ENCODE data around the gene SYCE1L.
"Not testable (repeated sequence)": the region's sequence is repeated elsewhere in the genome, so short reads cannot be mapped to it uniquely, and the experiment has no call there.

Gene SYCE1L, protein sequence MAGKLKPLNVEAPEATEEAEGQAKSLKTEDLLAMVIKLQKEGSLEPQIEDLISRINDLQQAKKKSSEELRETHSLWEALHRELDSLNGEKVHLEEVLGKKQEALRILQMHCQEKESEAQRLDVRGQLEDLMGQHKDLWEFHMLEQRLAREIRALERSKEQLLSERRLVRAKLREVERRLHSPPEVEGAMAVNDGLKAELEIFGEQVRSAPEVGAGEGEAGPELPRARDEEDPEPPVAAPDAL

DNA sequence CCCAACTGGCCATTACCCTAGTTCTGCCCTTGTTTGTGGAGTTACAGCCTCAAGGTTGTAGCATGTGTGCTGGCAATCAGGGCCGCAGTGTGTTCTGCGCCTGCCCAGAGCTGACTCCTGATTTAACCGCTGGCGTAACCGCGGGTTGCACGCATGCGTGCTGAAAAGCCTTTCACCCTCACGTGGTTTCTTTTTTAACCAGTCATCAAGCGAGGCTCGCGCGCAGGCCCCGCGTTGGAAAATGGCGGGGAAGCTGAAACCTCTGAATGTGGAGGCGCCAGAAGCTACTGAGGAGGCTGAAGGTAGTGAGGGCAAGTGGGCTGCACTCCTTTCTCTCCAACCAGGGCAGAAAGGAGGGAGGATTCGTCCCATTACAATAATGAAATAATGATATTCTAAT lies at the start of gene SYCE1L:
TSS of gene SYCE1L (plus strand) at position 198 of the 400 bp plus-strand sequence. CDS start at position 242, 44 bp downstream.
- in situ Hi-C loops (cut with HindIII; ENCODE audit: low pct_ligation_motif_present, low pct_unique_long_range_greater_than_20kb, low sequenced_read_pairs), result no loop called here
- no peak for DNase-seq

DNA sequence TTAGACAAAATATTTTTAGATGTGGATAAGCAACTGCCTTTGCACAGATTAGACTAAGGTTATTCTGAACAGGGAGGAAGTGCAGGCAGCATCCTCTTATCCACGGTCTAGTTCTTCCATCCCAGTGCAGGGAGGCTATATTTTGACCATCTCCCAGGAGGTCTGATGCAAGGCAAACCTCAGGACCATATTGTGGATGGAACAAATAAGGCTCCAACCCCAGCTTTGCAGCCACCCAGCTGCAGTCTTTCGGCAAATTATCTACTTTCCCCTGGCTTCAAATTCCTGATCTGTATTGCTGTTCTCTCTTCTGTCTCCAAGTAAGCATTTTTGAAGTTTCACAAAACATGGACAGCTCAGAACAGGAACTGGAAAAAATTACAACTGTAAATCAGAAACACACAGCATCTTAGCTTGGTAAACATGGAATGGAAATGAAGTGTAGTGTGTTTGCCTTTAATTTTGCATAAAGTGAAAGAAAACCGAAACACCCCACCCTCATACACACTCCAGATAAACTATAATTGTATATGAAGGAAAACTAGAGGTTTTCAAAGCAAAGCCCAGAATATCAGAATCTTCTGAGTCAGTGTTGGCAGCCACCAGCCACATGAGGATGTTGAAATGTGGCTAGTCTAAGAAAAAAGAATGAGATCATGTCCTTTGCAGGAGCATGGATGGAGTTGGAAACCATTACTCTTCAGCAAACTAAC lies 41.7 kb upstream of the SYCE1L start:
- no peak for DNase-seq
- in situ Hi-C loops (cut with HindIII; ENCODE audit: low pct_ligation_motif_present, low pct_unique_long_range_greater_than_20kb, low sequenced_read_pairs), result no loop called here

DNA sequence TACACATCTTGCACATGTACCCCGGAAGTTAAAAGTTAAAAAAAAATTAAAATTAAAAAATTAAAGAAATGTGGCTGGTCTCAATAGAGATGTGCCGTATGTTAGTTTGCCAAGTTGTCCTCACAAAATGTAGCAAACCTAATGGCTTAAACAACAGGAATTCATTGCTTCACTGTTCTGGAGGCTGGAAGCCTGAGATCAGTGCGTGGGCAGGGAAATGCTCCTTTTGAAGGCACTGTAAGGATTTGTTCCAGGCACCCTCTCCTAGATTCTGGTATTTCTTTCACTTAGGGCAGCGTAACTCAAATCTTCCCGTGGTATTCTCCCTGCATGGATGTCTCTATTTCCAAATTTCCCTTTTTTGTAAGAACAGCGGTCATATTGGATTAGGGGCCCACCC lies 40.9 kb upstream of the SYCE1L start:
- in situ Hi-C loops (cut with HindIII; ENCODE audit: low pct_ligation_motif_present, low pct_unique_long_range_greater_than_20kb, low sequenced_read_pairs), result no loop called here
- no peak for DNase-seq

DNA sequence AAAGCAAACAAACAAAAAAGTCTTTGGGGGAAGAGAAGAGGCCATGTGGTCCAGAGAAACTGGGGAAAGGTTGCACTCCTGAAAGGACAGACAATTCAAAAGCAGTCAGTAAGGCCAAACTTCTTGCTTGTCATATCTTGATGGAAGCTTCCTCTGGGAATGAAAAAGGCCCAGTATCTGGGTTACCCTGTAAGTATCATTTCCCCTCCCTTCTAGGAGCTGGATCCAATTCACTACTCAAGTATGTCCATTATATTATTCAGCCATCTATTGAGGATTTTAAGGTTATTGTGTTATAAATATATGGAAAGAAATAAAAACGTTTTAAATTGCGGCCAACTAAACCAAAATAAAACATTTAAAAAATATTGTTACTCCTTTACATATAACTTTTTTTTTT lies 34.2 kb upstream of the SYCE1L start:
- in situ Hi-C loops (cut with HindIII; ENCODE audit: low pct_ligation_motif_present, low pct_unique_long_range_greater_than_20kb, low sequenced_read_pairs), result no loop called here
- DNase-seq, result no peak

DNA sequence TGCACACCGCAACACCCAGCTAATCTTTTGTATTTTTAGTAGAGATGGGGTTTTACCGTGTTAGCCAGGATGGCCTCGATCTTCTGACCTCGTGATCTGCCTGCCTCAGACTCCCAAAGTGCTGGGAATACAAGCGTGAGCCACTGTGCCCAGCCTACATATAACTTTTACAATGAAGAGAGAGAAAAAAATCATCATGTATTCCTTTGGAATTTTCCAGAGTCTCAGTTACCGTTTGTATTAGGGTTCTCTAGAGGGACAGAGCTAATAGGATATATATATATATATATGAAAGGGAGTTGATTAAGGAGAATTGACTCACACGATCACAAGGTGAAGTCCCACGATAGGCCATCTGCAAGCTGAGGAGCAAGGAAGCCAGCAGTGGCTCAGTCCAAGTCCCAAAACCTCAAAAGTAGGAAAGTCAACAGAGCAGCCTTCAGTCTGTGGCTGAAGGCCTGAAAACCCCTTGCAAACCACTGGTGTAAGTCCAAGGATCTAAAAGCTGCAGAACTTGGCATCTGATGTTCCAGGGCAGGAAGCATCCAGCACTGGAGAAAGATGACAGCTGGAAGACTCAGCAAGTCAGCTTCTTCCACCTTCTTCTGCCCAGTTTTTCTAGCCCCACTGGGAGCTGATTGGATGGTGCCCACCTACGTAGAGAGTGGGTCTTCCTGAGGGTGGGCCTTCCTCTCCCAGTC lies 33.5 kb upstream of the SYCE1L start:
- DNase-seq; in situ Hi-C loops (cut with HindIII; ENCODE audit: low pct_ligation_motif_present, low pct_unique_long_range_greater_than_20kb, low sequenced_read_pairs): not testable (repeated sequence)

DNA sequence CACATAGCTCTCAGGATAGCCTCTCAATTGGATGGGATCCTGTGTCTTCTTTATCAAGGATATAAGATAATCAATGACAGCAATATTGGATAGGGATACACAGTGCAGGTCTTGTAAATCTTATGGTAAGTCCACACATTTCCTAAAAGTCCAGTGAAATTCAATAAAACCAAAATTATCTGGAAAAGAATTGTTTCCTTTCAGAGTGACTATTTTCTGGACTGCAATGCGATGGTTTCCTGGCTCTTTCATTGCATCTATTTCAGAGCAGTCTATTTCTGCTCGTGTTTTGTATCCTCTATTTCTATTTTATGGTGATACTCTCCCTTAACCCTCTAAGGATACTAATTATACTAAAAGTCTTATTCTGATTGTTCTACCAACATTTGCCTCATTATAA lies 32.5 kb upstream of the SYCE1L start:
- no peak for DNase-seq
- in situ Hi-C loops (cut with HindIII; ENCODE audit: low pct_ligation_motif_present, low pct_unique_long_range_greater_than_20kb, low sequenced_read_pairs), result no loop called here

DNA sequence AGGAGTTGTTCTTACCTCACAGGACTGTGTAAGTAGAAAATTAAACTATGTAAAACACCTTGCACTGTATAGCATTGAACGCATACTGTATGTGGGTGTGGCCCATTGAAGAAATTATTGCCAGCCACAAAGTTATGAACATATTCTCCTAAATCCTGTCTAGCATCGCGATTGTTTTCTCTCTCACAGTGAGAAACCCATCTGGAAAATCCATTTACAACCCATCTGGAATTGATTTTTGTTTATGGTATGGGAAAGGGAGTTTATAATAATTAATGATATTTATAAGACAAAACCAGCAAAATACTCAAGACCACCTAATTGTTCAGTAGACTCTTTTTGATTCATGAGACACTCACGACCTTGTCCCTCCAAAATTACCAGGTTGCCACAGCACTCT lies 30.3 kb upstream of the SYCE1L start:
- in situ Hi-C loops (cut with HindIII; ENCODE audit: low pct_ligation_motif_present, low pct_unique_long_range_greater_than_20kb, low sequenced_read_pairs), result no loop called here

DNA sequence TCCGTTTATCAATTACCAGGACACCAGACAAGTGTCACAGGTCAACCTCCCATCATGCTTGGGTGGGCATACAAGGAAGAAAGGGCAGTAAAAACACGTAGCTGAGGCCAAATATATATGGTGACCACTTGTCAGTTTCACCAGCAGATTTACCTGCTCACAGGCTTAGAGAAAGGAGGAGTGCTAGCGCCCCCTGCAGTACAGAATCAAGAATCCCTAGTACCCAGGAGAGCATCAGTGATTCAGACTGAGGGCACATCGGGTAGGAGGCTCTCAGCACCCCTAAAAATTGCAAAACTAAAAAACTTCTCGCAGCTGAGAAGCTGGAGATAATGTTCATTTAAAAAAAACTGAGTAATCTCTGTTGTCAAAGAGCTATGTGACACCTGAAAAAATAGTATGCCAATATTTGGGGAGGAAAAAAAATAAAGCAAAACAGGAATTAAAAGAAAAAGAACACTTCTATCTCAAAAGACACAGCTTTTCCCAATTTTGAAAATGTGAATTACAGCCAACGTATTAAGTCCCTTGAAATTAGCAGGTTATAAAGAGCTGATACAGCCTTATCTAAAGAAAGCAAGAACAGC lies 29.5 kb upstream of the SYCE1L start:
- DNase-seq, result peak; percentile 69
- in situ Hi-C loops (cut with HindIII; ENCODE audit: low pct_ligation_motif_present, low pct_unique_long_range_greater_than_20kb, low sequenced_read_pairs), result no loop called here

More for the DNA sequence above, 30.3 kb upstream of the SYCE1L start:
- no peak for DNase-seq

DNA sequence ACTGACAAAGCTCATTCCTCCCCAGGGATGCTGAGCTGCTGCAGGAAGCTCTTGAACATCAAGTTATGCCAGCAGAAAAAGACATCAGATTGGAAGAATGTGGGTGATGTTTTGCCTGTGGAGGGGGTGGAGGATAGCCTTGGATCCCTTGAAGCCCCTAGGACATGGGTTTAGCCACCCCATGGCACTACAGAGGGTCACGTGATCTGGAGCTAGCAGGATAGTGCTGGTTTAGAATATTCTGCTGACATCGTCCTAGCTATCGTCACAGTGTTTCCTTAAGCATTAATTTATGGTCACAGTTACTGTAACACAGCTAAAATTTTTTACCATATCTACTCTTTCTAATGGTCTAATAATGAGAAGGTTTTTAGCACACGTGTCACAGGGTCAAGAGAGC lies 28.4 kb upstream of the SYCE1L start:
- no peak for DNase-seq
- in situ Hi-C loops (cut with HindIII; ENCODE audit: low pct_ligation_motif_present, low pct_unique_long_range_greater_than_20kb, low sequenced_read_pairs), result no loop called here

DNA sequence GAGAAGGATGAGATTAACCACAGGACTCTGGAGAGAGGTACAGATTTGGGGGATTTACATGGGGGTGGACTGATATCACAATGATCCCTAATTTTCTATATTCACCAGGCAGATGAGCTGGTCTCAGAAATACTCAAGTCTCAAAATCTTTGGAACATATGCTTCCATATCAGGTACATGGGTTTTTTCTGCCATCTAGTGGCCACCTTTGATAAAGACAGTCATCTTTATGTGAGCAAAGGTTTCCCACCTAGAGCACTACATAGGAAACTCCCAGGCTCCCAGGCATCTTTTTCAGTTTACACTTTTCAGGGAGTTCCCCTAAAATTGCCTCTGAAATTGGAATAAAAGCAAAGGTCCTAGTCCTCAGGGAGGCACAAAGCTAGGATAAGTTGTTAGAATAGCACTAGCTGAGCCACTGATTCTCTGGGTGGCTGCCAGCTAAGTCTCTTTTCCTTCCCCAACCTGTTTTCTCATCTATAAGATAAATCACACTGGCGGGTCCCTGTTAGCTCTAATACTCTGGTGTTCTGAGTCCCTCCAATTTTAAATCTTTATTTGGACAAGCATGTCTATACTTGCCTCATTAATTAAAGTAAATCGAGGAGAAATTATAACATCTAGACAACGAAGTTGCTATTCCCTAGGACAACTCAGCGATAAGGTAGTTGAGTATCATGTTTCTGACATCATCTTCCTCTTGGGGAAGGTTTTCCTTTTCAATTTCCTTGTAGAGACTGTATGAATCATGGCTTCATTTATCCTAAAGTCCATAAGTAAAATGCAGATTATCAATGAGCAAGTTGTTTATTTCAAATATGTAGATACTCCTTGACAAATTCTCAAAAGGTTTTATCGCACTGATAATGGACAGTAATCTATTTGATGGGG lies 27.2 kb upstream of the SYCE1L start:
- DNase-seq, result peak; percentile 76
- in situ Hi-C loops (cut with HindIII; ENCODE audit: low pct_ligation_motif_present, low pct_unique_long_range_greater_than_20kb, low sequenced_read_pairs), result no loop called here

DNA sequence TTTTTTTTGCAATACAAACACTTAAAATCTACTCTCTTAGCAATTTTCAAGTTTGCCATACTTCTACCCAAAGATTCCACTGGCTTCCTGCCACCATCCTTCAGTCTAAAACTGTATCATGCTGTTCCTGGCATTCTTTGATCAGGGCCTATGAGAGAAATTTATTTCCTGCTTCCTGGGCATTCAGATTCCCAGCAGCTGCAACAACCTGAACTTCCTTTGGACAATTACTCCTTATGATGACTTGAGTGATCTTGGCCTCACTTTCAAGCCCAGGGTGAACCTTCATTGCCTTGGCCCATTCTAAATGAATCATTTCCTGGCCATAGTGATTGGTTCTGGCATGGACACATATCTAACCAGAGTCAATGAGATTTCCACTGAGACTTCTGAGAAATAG lies 26.3 kb upstream of the SYCE1L start:
- in situ Hi-C loops (cut with HindIII; ENCODE audit: low pct_ligation_motif_present, low pct_unique_long_range_greater_than_20kb, low sequenced_read_pairs), result no loop called here
- DNase-seq, result no peak

DNA sequence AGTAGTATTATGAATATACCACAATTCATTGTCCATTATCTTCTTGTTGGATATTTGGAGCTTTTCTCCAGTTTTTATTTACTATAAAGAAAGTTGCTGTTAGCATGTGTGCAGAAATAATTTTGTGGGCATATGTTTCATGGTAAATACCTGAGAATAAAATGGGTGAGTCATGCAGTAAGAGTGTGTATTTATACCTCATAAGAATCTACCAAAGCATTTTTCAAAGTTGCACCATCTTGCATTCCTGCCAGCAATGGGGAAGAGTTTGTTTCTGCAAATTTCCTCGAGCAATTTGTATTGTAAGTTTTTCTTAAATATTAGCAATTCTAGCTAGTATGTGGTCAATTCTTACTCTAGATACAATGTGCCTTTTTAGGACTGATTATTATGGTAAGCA lies 16.1 kb upstream of the SYCE1L start:
- DNase-seq, result no peak
- in situ Hi-C loops (cut with HindIII; ENCODE audit: low pct_ligation_motif_present, low pct_unique_long_range_greater_than_20kb, low sequenced_read_pairs), result no loop called here

DNA sequence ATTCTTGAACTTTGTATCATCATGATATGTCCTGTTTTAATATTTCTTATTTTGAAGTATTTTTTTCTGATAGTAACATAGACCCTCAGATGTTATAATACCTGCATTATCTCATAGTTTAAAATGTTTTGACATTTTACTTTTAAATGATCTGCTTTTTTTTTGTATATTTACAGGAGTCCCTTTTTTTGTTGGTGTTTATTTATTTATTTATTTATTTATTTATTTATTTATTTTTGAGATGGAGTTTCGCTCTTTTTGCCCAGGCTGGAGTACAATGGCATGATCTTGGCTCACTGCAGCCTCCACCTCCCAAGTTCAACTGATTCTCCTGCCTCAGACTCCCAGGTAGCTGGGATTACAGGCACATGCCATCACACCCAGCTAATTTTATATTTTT lies 12.9 kb upstream of the SYCE1L start:
- DNase-seq; in situ Hi-C loops (cut with HindIII; ENCODE audit: low pct_ligation_motif_present, low pct_unique_long_range_greater_than_20kb, low sequenced_read_pairs): not testable (repeated sequence)

DNA sequence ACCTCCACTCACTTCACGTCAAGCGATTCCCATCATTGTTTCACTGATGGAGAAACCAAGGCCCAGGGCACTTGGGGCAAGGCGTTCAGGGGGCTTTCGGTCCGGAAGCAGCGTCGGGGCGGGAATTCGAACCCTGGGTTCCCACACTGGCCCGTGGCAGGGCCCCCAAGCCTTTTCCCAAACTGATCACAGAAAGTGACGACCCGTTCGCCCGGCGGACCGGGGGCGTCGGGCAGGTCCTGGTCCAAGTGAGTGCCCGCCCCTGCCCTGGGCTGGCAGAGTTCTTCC lies 9.1 kb upstream of the SYCE1L start:
- in situ Hi-C loops (cut with HindIII; ENCODE audit: low pct_ligation_motif_present, low pct_unique_long_range_greater_than_20kb, low sequenced_read_pairs), result no loop called here
- DNase-seq, result no peak

DNA sequence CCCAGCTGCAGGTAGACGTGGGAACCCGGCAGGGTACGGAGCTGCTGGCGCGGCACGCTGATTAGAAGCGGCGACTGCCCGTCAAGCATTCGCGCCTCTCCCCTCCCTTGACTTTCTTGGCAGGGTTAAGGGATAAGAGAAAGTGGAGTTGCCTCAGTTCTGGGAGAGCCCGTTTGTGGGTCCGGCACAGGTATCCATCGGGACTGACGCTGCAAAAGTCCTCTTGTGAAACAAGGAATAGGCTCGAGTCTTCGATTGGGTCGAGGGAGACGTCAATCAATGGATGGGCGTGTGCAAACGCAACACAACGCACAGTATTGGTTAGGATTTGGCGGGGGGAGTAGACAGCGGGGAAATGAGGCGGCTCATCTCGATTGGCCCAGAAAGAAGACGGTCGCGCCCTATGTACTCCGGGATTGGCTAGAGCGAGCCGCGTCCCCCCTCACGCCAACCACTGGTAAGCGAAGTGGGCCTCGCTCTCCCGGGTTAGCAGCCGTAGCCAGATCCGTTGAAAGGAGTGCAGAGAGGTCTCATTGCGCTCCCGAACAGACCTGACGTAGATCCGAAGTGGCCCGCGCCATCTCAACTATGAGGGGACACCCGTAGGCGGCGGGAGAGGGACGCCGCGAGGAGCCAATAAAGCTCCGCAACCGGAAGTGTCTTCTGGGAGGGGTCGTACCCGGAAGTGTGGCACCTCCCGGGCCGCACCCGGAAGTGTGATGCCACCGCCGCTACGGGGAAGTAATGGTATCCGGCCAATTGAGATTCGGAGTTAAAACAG lies 8.5 kb upstream of the SYCE1L start, which contains the start of gene MON1B:
TSS of gene MON1B (plus strand) at position 713 of the 781 bp plus-strand sequence. CDS start 296 bp downstream, outside the sequence.
- in situ Hi-C loops (cut with HindIII; ENCODE audit: low pct_ligation_motif_present, low pct_unique_long_range_greater_than_20kb, low sequenced_read_pairs), result no loop called here
- DNase-seq, result peak; percentile 99

DNA sequence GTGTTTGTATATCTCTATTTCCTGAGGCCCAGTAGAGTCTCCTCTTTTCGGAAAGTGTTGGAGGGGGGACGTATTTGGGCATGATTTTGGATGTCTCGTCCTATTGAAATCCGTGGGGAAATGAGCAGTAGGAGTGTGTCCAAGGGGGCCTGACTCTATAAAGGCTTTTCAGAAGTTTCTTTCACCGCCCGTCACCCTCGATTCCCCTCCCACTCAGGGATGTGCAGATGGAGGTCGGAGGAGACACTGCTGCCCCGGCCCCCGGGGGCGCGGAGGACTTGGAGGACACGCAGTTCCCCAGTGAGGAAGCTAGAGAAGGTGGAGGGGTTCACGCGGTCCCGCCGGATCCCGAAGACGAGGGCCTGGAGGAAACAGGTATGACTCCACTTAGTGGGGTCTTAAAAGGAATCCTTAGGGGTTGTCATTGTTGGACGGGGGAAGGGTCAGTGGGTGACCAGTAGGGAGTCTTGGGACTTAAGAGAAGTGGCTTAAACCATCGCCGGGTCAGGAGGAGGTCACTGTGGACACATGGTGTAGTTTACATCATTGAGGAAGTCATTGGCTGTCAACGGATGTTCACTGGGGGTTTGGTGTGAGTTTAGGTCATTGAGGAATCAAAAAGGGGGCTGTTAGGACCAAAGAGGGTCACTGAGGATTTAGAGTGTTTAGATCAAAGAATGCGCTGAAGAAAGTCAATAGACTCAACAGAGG lies 7.8 kb upstream of the SYCE1L start:
- DNase-seq, result peak; percentile 39
- in situ Hi-C loops (cut with HindIII; ENCODE audit: low pct_ligation_motif_present, low pct_unique_long_range_greater_than_20kb, low sequenced_read_pairs), result no loop called here

DNA sequence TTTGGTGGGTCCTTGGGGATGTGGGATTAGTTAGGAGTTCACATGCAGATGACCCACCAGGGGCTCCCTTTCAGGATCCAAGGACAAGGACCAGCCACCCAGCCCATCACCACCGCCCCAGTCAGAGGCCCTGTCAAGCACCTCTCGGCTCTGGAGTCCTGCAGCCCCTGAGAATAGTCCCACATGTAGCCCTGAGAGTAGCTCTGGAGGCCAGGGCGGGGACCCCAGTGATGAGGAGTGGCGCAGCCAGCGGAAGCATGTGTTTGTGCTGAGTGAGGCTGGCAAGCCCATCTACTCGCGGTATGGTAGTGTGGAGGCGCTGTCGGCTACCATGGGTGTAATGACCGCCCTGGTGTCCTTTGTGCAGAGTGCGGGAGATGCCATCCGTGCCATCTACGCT lies 5.8 kb upstream of the SYCE1L start:
- no peak for DNase-seq
- in situ Hi-C loops (cut with HindIII; ENCODE audit: low pct_ligation_motif_present, low pct_unique_long_range_greater_than_20kb, low sequenced_read_pairs), result no loop called here
